T-helper 2 cell treated with Interferon-gamma antibody and Interleukin-4, amounts not matched to agents 100 ng/mL and 5 ng/mL, for 36 hours (primary cell): Measurements from ENCODE around the gene FKBP11. TPM values are rescaled to one million over a fixed set of nuclear protein-coding genes. Genes with fewer than 3 reads are reported as not detected.

Experiments used
- intact Hi-C: fragments of 100-400 bp; cut with micrococcal nuclease; formaldehyde crosslinking; loops from one replicate; pipeline ENCODE4 v1.15.1; 2023
- total RNA-seq: library from RNA; stranded (reverse); gene quantifications from 2 replicates; pipeline ENCODE4 v1.2.3, GENCODE V29; 2022

The FKBP11 gene
- total RNA-seq = 55.9 and 59.9 TPM in 2 replicates

DNA sequence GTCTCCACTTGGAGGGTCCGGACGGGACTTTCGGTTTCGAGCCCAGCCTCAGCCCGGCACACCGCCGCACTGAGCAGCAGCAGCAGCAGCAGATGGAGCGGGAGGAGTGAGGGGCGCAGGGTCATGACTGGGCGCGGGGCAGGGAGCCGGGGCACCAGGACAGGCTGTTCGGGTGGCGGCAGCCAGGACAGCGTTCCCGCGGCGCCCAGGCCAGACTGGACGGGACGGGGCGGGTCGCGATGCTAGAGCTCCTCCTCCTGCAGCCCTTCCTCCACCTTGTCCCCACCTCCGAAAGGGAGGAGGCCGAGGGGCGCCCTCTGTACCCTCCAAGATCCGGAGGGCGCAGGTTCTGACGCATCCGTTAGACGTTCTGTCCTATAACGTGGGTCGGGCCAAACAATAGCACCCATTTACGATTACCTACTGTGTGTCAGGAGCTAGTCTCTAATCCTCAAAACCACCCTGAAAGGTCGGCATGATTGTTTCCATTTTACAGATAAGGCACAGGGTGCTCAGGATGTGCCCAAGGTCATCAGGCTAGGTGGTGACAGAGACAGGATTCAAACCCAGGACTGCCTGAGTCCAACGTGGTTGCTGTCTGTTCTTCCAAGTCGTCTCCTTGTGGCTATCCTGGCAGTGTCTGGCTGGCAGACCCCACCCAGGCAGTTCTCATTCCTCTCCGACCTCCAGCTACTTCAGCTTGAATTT lies at the start of gene FKBP11:
TSS of gene FKBP11 (minus strand) at position 189 of the 708 bp plus-strand sequence. CDS start at position 125, 64 bp downstream.
- intact Hi-C loops = loop anchor here (2.0 kb wide), 1 partner anchor 61 kb away; the partner anchor contains the start of gene RND1

DNA sequence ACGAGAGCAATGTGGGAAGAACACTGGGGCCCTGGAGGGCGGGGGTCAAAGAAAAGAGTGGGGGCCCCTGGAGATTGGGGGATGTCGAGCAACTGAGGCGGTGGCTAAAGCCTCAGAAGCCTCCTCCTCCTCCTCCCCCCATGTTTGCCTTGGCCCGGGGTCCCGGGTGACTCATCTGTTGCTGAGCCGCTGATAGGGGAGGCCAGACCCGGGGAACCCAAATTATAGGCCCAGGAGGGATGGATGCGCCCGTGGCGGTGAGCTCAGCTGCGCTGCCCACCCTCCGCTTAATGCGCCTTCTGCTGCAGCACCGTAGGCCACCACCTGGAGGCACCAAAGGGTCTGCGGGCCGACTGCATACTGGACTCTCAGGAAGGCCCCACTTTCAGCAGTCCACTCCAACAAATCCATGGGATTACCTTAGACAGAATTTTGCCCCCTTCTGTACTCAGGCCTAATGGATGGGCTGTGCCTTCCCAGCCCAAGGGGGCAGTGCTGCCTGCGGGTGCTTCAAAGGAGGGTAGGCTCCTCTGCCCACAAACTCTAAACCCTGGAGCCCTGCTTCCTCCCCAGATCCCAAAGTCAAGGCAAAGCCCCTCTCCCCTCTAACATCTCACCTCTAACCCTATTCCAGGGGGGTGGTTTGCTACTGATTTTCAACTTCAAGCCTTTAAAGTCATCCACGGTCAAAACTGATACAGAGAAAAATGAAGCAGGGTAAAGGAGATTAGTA lies 48.8 kb upstream of the FKBP11 start:
- intact Hi-C loops = no loop called here

DNA sequence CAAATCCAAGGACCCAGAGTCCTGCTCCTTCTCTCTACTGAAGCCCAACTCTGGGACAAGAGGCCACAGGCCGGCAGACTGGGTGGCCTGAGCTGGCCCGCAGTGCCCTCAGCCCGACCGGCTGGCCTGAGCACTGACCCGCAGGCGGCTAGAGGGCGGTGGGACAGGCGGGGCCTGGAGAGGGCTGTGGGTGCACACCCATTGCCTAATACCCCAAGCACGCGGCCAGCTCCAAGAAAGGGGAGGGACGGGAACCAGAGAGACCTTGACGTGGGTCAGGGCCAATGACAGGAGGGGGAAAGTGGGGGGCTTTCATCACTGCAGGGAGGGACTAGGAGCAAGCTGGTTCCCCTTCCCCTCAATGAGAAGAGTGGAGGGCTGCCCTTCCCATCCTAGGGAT lies 48.2 kb upstream of the FKBP11 start:
- intact Hi-C loops = no loop called here

DNA sequence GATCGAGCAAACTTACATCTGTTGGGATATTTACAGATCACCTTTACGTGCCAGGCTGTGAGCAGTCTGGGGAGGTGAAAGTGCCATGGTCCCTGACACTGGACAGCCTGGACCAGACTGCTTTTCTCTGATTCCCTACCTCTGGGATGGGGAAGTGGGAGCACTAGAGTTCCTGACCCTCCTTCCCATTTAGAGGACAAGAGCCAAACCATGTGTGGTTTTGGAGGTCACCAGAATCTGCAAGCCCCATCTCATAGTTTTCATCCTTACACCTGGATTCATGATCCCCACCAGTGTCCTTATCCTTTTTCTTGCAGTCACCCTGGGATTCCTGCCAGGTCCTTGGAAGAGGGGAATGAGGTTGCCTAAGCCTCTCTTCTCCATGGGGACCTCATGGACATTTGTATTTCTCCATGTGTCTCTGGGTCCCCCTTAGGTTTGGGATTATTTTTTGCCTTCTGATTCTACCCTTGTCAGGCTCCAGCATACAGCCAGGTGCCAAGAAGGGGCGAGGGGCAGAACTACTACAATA lies 47.7 kb upstream of the FKBP11 start:
- intact Hi-C loops = no loop called here

DNA sequence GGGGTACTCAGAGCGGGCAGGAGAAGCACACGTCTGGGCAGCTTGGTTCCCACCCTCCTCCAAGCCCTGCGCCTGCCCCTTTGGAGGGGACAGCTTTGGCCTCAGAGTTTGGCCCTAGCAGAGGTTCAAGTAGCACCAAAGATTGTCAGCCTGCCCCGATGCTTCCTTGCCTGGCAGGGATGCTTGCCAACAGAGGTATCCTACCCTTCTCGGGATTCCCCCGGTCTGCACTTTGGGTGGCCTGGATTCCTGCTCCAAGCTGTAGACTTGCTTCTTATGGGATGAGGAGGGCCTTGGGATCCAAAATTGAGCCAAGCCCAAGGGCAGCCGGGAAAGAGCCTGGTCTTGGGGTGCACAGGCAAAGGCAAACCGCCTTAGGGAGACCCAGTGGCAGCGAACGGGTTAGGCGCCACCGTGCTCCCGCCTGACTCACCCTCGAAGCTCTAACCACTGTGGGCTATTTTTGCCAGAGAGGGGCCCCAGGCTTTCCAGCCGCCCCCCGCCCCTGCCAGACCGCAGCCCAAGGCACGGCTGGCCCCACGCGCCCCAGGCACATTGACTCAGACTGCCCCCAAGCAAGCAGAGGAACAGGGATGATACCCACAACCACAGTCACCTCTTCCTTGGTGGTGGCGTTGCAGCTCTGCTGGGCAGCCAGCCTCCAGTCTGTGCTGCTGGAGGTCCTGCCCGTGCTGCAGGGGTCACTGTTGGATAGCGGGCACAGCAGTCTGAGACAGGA lies 47.1 kb upstream of the FKBP11 start:
- intact Hi-C loops = no loop called here

DNA sequence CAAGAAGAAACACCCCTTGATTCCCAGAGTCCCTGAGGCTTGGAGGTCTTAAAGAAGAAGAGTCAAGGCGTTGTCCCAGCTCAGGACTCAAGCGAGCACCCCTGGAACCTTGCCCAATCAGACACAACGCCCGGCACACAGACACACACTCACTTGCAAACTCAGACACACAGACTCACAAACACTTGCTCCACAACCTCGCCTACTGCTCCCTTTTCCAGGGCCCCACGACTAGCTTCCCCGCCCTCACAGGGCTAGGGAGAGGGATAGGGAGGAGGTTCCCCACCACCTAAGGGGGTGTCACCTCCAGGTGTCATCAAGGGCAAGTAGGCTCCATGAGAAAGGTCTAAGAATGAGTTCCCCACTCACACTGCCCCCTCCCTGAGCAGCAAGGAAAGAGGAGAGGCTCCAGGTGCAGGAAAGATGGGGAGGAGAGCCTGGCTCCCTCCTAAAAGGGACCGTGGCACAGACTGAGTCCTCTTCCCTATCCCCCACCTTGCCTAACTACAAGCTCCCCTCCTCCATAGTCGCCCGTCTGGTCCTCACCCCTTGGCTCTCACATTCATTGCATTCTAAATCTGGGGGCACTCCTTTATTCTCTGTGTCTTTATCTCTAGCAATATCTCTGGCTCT lies 45.5 kb upstream of the FKBP11 start:
- intact Hi-C loops = loop anchor here (2.0 kb wide), 1 partner anchor 14 kb away; the partner anchor contains the start of gene ARF3

DNA sequence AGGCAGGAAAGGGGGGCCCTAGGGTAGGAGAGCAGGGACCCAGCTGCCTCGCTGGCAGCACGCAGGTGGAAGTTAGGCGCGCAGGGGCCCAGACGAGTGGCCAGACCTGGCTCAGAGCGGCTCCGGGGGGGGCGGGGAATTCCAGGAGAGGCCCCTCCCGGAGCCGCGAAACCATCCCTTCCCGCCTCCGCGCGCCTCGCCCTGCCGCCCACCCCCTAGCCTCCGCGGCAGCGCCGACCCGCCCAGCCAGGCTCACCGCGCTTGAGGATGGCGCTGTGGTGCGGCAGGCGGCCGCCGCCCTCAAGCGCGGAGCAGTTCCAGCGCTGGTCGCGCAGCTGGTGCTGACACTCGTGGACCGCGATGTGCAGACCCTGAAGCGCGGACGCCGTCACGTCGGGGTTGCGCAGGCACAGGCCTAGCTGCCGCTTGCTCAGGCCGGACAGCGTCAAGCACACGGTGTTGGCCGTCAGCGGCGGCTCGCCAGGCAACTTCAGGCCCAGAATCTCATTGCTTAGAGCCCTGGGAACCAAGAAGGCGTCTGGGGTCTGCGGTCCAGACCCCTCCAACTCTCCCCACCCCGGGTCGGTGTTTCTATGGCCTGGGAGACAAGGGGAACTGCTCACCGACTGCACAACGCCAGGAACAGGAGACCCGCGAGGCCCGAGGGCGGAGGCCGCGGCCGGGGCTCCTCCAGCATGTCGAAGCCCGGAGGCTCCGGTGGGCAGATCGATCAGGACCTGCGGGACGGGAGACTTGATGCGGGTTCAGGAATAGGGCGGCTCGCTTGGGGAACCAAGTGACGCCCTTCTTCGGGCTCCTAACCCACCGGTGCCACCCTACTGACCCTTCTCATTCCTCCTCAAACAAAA lies 44.8 kb upstream of the FKBP11 start:
- intact Hi-C loops = loop anchor here (2.0 kb wide), 1 partner anchor 13 kb away; the partner anchor contains the start of gene ARF3

DNA sequence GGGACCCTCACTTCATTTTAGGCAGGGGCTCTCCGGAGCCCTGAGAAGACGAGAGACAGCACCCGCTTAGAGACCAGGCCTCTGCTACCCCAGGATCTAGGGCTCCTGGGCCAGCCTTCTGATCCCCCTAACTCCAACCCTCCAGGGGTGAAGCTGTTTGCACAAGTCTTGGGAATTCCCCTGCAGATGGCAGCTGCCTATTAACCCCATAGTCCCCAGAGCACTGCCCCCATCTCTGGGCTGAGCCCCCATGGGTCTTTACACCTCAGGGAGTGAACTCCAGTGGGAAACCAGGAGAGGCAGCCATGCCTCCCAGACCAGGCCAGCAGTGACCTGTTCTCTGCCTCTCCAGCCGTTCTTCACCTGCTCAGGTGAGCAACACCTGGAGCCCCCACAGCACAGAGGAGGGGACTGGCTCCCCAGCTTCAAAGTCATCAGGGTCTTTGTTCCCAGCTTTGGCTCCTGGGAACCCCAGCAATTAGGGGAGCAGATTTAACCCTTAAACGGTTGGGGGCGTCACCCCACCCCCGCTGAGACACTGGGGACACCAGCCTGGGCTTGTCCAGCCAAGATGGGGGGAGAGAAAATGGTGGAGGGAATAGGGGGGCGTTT lies 44.0 kb upstream of the FKBP11 start:
- intact Hi-C loops = no loop called here

DNA sequence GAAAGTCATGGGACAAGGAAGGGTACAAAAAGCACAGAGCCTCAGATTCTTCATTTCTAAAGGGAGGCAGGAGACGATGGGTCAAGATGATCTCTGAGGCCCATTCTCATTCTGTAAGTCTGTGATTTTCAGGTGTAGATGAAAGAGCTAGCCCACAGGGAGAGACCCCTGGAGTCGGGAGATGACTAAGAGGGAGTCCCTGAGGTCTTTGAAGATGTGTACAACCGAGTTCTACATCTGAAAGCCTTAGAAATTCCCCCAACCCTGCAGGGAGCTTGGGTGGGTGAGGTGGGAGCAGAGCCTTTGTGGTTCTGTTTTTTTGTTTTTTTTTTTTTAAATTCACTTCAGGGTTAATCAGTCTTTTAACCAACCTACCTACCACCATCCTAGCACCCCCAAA lies 43.2 kb upstream of the FKBP11 start:
- intact Hi-C loops = no loop called here

DNA sequence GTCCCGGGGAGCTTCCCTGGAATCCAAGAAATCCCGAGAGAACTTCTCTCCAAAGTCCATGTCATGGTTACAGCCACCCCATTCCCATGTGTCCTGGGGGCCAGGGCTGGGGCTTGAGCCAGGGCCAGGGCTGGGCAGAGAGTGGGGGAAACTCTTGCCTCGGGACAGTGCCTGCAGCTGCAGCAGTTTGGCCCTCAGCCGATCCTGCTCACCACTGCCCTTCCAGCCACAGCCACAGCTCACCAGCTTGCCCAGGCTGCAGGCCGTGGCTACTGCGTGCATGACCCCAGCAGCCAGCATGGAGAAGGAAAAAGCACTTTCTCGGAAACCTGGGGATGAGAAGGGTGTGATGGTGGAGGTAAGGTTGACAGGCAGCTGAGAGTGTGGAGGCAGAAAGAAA lies 42.7 kb upstream of the FKBP11 start:
- intact Hi-C loops = no loop called here

DNA sequence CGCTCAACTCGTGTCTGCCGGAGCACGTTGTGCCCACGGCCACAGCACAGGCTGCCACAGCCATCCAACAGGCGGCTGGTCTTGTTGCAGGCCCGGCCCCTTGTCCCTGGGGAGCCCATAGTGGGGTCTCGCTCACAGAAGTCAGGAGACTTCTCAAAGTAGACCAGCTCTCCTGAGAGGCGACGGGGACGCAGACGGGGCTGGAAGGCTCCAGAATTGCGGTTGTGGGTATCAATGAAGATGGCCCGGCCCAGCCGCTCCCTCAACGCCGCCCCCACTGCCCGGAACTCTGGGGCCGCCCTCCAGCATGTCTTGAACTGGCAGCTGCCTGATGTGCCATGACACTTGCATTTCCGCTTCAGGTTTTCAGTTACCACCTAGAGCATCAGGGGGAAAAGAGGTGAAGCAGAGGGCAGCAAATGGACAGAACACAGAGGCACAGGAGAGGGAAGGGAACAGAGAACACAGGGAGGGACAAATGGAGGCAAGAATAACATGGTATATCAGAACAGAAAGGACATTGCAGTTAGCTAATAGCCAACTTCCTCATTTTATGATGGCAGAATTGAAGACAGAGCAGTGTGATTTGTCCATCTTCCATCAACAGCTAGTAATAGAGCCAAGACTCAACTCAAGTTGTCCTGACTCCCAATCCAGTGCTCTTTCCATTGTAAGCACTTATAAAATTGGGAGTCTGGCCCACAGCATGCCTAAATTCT lies 41.0 kb upstream of the FKBP11 start:
- intact Hi-C loops = no loop called here

DNA sequence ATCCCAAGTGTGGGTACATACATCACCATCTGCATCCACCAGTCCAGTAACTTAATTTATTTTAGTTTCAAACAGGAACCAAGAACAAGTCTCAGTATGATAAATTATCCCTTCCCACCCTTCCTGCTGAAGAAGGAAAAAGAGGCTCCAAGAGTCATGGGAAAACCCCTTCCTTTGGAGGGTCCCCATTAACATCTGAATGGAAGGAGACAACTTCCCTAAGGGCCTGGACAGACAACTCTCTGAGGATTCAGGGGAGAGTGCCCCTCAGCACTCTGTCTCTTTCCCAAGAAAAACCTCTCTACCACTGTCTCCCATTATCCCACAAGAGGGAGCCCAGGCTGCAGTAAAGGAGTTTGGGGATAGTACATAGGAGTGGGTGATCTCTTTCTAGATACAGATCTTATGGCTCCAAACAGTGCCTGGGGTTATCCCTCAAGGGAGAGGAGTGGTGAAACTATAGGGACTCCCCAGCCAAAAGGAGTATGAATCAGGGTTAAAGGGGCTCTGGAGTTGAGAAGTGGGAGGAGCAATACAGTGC lies 40.1 kb upstream of the FKBP11 start:
- intact Hi-C loops = no loop called here

DNA sequence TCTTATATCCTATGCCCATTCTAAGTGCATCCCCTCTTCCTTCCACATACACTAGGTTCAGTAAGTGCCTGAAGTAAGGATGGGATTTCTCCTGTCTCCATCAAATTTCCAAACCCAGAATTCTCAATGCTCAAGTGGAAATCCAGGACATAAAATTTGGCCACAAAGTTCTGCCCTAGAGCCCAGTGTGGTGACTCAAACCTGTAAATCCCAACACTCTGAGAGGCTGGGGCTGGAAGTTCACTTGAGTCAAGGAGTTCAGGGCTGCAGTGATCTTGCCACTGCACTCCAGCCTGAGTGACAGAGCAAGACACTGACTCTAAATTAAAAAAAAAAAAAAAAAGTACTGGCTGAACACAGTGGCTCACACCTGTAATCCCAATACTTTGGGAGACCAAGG lies 36.5 kb upstream of the FKBP11 start:
- intact Hi-C loops = no loop called here

DNA sequence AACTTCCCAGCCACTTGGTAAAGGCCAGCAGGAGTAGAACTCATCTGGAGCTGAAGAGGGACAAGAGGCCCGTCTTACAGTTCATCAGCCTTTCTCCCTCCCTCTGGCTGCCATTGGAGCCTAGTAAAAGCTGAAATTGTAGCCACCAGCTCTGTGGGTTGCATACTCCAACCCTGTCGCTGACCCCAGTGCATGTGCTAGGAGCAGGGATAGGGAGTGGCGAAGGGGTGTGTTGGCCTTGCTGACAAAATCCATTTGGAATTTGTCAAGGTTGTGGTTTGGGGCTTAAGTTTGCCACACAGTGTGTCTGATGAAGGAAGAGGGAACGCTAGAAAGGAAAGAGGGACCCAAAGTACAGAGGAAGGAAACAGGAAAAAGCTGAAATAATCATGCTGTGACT lies 36.0 kb upstream of the FKBP11 start:
- intact Hi-C loops = no loop called here

DNA sequence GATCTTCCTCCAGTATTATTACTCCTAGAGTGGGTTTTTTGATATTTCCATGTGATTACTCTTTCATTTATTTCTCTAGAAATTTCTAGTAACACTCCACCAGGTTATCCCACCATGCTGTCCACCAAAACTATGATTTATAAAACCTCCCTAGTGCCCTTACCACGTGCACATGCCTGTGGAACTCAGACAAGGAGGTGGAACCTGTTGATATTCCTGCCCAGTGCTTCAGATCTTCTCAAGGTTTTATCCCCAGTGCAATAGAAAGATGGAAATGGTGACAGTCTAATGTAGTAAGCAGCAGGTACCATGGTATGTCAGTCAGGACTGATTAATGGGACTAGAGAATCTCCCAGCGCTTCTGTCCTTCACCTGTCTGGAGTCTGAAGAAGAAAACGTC lies 35.5 kb upstream of the FKBP11 start:
- intact Hi-C loops = no loop called here

DNA sequence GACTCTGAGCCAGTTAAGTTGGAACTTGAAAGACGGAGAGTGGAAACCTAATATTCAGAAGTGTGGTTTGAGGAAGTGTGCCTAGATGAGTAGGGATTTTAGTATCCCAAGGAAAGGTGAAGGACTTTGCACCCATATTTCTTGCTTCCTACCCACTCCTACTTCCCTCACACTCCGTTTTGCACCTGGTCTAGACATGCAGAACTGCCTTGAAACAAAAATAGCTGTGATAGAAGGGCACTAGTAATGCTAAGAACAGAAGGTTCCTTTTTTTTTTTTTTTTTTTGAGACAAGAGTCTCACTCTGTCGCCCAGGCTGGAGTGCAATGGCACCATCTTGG lies 32.7 kb upstream of the FKBP11 start:
- intact Hi-C loops = no loop called here

DNA sequence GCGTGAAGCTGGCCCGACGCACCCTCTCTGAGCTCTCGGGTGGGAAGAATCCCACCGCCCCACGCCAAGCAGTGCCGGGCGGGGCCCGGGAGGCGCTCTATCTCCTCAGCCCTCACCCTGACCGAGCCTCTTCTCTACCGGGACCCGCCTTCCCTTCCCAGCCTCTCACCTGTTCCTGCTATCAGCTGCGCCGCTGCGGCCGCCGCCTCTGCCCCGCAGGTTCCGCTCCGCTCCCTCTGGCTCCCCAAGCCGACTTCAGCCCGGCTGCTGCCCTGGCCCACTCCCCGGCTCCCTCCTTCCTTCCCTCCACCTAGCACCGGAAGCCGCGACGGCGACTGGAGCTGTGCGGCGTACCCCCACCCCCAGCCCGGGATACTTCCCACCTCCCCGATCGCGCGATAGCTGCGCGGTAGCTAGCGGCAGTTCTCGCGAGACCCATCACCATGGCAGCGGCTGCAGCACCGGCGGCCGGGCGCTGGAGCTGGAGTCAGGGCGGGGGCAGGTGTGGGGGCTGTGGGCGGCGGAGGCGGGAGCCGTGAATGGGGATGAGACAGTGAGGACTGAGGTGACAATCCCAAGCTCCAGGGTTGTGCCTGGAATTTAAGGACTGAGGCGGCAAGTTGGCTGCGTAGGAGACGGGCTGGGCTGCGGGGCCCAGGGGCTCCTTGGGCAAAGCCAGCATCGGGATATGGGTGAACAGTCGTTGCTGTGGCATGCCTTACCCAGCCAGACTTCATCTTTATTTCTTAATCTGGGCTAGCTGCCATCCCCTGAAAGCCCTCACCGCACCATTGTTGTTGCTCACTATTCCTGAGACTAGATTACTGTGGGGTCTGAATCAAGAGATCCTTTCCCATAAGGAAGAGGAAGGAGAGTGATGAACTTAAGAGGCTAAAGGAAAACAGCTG lies 32.1 kb upstream of the FKBP11 start, which contains the start of gene ARF3:
TSS of gene ARF3 (minus strand) at position 347 of the 908 bp plus-strand sequence. CDS start 16,392 bp downstream, outside the sequence.
- intact Hi-C loops = loop anchor here (2.0 kb wide), 1 partner anchor 13 kb away; the partner anchor contains the start of gene WNT10B
